T-helper 17 cell (primary cell): Measurements from ENCODE around the gene ATP5PO. TPM values are rescaled to one million over a fixed set of nuclear protein-coding genes. Genes with fewer than 3 reads are reported as not detected.

Experiments used
- ATAC-seq: fragments of 150-1000 bp; cut with Tn5 transposase; 2 replicates; pipeline ENCODE4 v1.10.0; 2021; ENCODE audit warnings: mild to moderate bottlenecking, moderate library complexity
- DNase-seq, 3 donors: peaks; one replicate each; pipeline versions ENCODE4 v3.0.0 to v3.0.0-alpha.2; 2020 to 2021
- H3K9me3 ChIP-seq: one replicate; pipeline ENCODE4 v1.7.0; 2013; ENCODE audit warnings: low read length, mild to moderate bottlenecking; ENCODE audit not compliant: control insufficient read depth, poor library complexity, severe bottlenecking
- H3K27ac Mint-ChIP-seq: one replicate; pipeline ENCODE4 v1.8.0; 2022; ENCODE audit warnings: mild to moderate bottlenecking, moderate library complexity, mixed read lengths
- H3K27me3 Mint-ChIP-seq: one replicate; pipeline ENCODE4 v1.8.0; 2022; ENCODE audit warnings: mixed read lengths
- H3K36me3 Mint-ChIP-seq: one replicate; pipeline ENCODE4 v1.8.0; 2022; ENCODE audit warnings: low read depth, mixed read lengths
- H3K4me1 Mint-ChIP-seq: one replicate; pipeline ENCODE4 v1.8.0; 2022; ENCODE audit warnings: mild to moderate bottlenecking, mixed read lengths
- H3K4me3 Mint-ChIP-seq: one replicate; pipeline ENCODE4 v1.8.0; 2022; ENCODE audit warnings: mild to moderate bottlenecking, moderate library complexity, mixed read lengths
- total RNA-seq, 4 donors: library from RNA in 2 of 4; stranded (reverse) in 2 of 4; gene quantifications; one replicate each; pipeline ENCODE4 v1.2.3 and lab custom pipeline; 2022 to 2026

Gene ATP5PO
- total RNA-seq, 2 donors from 2014 or later: 113 to 116 TPM

- no peak for DNase-seq
- Mint-ChIP-seq H3K27ac (no peak overlapping the region), H3K36me3 (peaks cover 2% of the 10 kb centered on the region), H3K27me3 (no peaks in the 10 kb centered on the region), H3K4me3 (no peak overlapping the region), H3K4me1 (peaks cover 4% of the 10 kb centered on the region)
- no peaks in the 10 kb centered on the region for H3K9me3 ChIP-seq
- ATAC-seq: no peak
Observed at GRCh38 chr21:33902349-33902748, 13.3 kb downstream of the ATP5PO start.

GRCh38 chr21:33901412-33902288 lies 14.0 kb downstream of the ATP5PO start:
- DNase-seq: no peak
- no peaks in the 10 kb centered on the region for H3K9me3 ChIP-seq
- peaks cover 2% of the 10 kb centered on the region for H3K36me3 Mint-ChIP-seq
- peaks cover 4% of the 10 kb centered on the region for H3K4me1 Mint-ChIP-seq
- peak overlapping the region; percentile 19 for H3K27ac Mint-ChIP-seq
- peaks cover 4% of the 10 kb centered on the region for H3K27me3 Mint-ChIP-seq
- ATAC-seq: no peak
- H3K4me3 Mint-ChIP-seq: no peak overlapping the region

- DNase-seq (no peak), ATAC-seq (no peak)
- Mint-ChIP-seq H3K27ac (no peak overlapping the region), H3K4me3 (no peak overlapping the region), H3K4me1 (peaks cover 13% of the 10 kb centered on the region), H3K27me3 (peaks cover 19% of the 10 kb centered on the region), H3K36me3 (no peaks in the 10 kb centered on the region)
- H3K9me3 ChIP-seq: no peaks in the 10 kb centered on the region
Observed at GRCh38 chr21:33899199-33899598, 16.4 kb downstream of the ATP5PO start.

- no peak overlapping the region for H3K27ac Mint-ChIP-seq
- peaks cover 19% of the 10 kb centered on the region for H3K27me3 Mint-ChIP-seq
- H3K36me3 Mint-ChIP-seq: no peaks in the 10 kb centered on the region
- ATAC-seq (no peak), DNase-seq (no peak)
- peaks cover 13% of the 10 kb centered on the region for H3K4me1 Mint-ChIP-seq
- H3K4me3 Mint-ChIP-seq: no peak overlapping the region
- no peaks in the 10 kb centered on the region for H3K9me3 ChIP-seq
Observed at GRCh38 chr21:33898586-33898985, 17.0 kb downstream of the ATP5PO start.

GRCh38 chr21:33897739-33898138 lies 17.9 kb downstream of the ATP5PO start:
- ATAC-seq (no peak), DNase-seq (no peak)
- H3K27ac Mint-ChIP-seq: no peak overlapping the region
- no peaks in the 10 kb centered on the region for H3K9me3 ChIP-seq
- H3K36me3 Mint-ChIP-seq: no peaks in the 10 kb centered on the region
- H3K27me3 Mint-ChIP-seq: peaks cover 19% of the 10 kb centered on the region
- H3K4me1 Mint-ChIP-seq: peaks cover 13% of the 10 kb centered on the region
- no peak overlapping the region for H3K4me3 Mint-ChIP-seq

GRCh38 chr21:33897098-33897497 lies 18.5 kb downstream of the ATP5PO start:
- ATAC-seq: no peak
- H3K4me1 Mint-ChIP-seq: peaks cover 13% of the 10 kb centered on the region

GRCh38 chr21:33896691-33897090 lies 18.9 kb downstream of the ATP5PO start:
- DNase-seq (no peak), ATAC-seq (no peak)
- no peak overlapping the region for H3K27ac Mint-ChIP-seq
- no peaks in the 10 kb centered on the region for H3K36me3 Mint-ChIP-seq
- H3K9me3 ChIP-seq: no peaks in the 10 kb centered on the region
- no peak overlapping the region for H3K4me3 Mint-ChIP-seq
- peaks cover 13% of the 10 kb centered on the region for H3K4me1 Mint-ChIP-seq
- peaks cover 19% of the 10 kb centered on the region for H3K27me3 Mint-ChIP-seq

More at GRCh38 chr21:33897098-33897497, 18.5 kb downstream of the ATP5PO start:
- Mint-ChIP-seq H3K27me3 (peaks cover 19% of the 10 kb centered on the region), H3K27ac (no peak overlapping the region), H3K36me3 (no peaks in the 10 kb centered on the region), H3K4me3 (no peak overlapping the region)
- no peak for DNase-seq
- no peaks in the 10 kb centered on the region for H3K9me3 ChIP-seq

- Mint-ChIP-seq H3K4me1 (peaks cover 11% of the 10 kb centered on the region), H3K27ac (no peak overlapping the region), H3K36me3 (no peaks in the 10 kb centered on the region), H3K27me3 (peaks cover 26% of the 10 kb centered on the region), H3K4me3 (peak overlapping the region; percentile 83)
- no peak for DNase-seq
- no peak for ATAC-seq
- no peaks in the 10 kb centered on the region for H3K9me3 ChIP-seq
Observed at GRCh38 chr21:33895356-33895755, 20.2 kb downstream of the ATP5PO start.

GRCh38 chr21:33894736-33895288 lies 20.8 kb downstream of the ATP5PO start:
- H3K9me3 ChIP-seq: no peaks in the 10 kb centered on the region
- DNase-seq: peak in 1 of 3 donors; percentile 17
- Mint-ChIP-seq H3K4me3 (peak overlapping the region; percentile 83), H3K4me1 (peaks cover 11% of the 10 kb centered on the region), H3K27me3 (peaks cover 26% of the 10 kb centered on the region), H3K36me3 (no peaks in the 10 kb centered on the region), H3K27ac (no peak overlapping the region)
- peak; percentile 90 for ATAC-seq

- no peaks in the 10 kb centered on the region for H3K36me3 Mint-ChIP-seq
- no peaks in the 10 kb centered on the region for H3K9me3 ChIP-seq
- peaks cover 26% of the 10 kb centered on the region for H3K27me3 Mint-ChIP-seq
- H3K4me3 Mint-ChIP-seq: no peak overlapping the region
- H3K27ac Mint-ChIP-seq: no peak overlapping the region
- peaks cover 11% of the 10 kb centered on the region for H3K4me1 Mint-ChIP-seq
- DNase-seq (no peak), ATAC-seq (no peak)
Observed at GRCh38 chr21:33893917-33894316, 21.7 kb downstream of the ATP5PO start.

GRCh38 chr21:33892853-33893252 lies 22.8 kb downstream of the ATP5PO start:
- Mint-ChIP-seq H3K4me3 (no peak overlapping the region), H3K4me1 (peaks cover 11% of the 10 kb centered on the region), H3K27ac (no peak overlapping the region), H3K27me3 (peaks cover 26% of the 10 kb centered on the region), H3K36me3 (no peaks in the 10 kb centered on the region)
- H3K9me3 ChIP-seq: no peaks in the 10 kb centered on the region
- DNase-seq: no peak
- ATAC-seq: no peak

GRCh38 chr21:33890187-33890586 lies 25.4 kb downstream of the ATP5PO start:
- H3K36me3 Mint-ChIP-seq: no peaks in the 10 kb centered on the region
- peaks cover 7% of the 10 kb centered on the region for H3K4me1 Mint-ChIP-seq
- H3K9me3 ChIP-seq: no peaks in the 10 kb centered on the region
- ATAC-seq (no peak), DNase-seq (no peak)
- H3K27me3 Mint-ChIP-seq: peaks cover 21% of the 10 kb centered on the region
- no peak overlapping the region for H3K4me3 Mint-ChIP-seq
- H3K27ac Mint-ChIP-seq: no peak overlapping the region

GRCh38 chr21:33886321-33886720 lies 29.3 kb downstream of the ATP5PO start:
- H3K27me3 Mint-ChIP-seq: peaks cover 25% of the 10 kb centered on the region
- ATAC-seq (no peak), DNase-seq (no peak)
- no peaks in the 10 kb centered on the region for H3K9me3 ChIP-seq
- H3K4me3 Mint-ChIP-seq: no peak overlapping the region
- H3K27ac Mint-ChIP-seq: no peak overlapping the region
- H3K36me3 Mint-ChIP-seq: peaks cover 2% of the 10 kb centered on the region
- H3K4me1 Mint-ChIP-seq: no peaks in the 10 kb centered on the region

- Mint-ChIP-seq H3K27ac (no peak overlapping the region), H3K36me3 (peaks cover 2% of the 10 kb centered on the region), H3K27me3 (peaks cover 17% of the 10 kb centered on the region), H3K4me3 (no peak overlapping the region), H3K4me1 (no peaks in the 10 kb centered on the region)
- ATAC-seq (no peak), DNase-seq (no peak)
- H3K9me3 ChIP-seq: no peaks in the 10 kb centered on the region
Observed at GRCh38 chr21:33885172-33885514, 30.5 kb downstream of the ATP5PO start.
